ENCODE results near the gene NBEAL2. TPM values are rescaled to one million over a fixed set of nuclear protein-coding genes. Genes with fewer than 3 reads are reported as not detected.

NBEAL2 gene
- total RNA-seq, 4 donors from 2014 or later, result 4.1 to 8.7 (median 7.5) TPM

DNA sequence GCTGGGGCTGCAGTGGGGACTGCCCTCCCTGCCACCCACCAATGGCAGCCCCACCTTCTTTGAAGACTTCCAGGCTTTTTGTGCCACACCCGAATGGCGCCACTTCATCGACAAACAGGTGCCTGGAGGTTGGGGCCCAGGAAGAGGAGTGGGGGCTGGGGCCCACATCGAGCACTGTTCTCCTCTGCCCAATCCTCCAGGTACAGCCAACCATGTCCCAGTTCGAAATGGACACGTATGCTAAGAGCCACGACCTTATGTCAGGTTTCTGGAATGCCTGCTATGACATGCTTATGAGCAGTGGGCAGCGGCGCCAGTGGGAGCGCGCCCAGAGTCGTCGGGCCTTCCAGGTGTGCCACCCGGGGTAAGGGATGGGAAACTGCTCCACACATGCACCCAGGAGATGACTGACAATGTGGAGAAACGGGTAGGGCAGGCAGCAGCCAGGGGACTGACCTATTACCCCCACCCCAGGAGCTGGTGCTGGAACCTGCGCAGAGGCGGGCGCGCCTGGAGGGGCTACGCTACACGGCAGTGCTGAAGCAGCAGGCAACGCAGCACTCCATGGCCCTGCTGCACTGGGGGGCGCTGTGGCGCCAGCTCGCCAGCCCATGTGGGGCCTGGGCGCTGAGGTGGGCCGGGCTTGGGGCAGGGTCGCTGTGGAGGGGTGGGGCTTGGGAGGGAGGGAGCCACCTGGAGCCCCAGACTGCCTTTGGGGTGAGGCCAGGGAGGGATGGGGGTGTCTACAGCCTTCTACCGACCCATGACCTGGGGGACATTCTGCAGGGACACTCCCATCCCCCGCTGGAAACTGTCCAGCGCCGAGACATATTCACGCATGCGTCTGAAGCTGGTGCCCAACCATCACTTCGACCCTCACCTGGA, 22.9 kb downstream of the NBEAL2 start:
- intact Hi-C loops (cut with DNase I; ENCODE audit: low total_unique reads) (no loop called here), in situ Hi-C loops (cut with MboI; ENCODE audit: low sequenced_read_pairs in 4 of 4) (loop anchor here in 1 of 4 donors (25.0 kb wide), 1 partner anchor 315 kb away; the partner anchor contains the start of gene ALS2CL)
- no peaks in the 10 kb centered on the region for H3K9me3 ChIP-seq
- DNase-seq (no peak), ATAC-seq (no peak)
- H3K4me1 ChIP-seq, result no peaks in the 10 kb centered on the region
- no peak overlapping the region for H3K27ac ChIP-seq
- H3K27me3 ChIP-seq, result no peaks in the 10 kb centered on the region
- TF ChIP-seq POLR2A (IDR thresholded peaks at IDR 0.05), result no peak
- no peak for TF ChIP-seq CTCF (IDR thresholded peaks at IDR 0.05 in 4 of 5, conservative IDR thresholded peaks at IDR 0.05 in 1 of 5)
- no peak overlapping the region for H3K4me3 ChIP-seq
- H3K36me3 ChIP-seq, result peaks cover 0 to 29% of the 10 kb centered on the region in 2 donors

GRCh38 chr3:47003056-47003410, 23.6 kb downstream of the NBEAL2 start:
- no peak overlapping the region for H3K4me3 ChIP-seq
- H3K4me1 ChIP-seq, result no peaks in the 10 kb centered on the region
- H3K27ac ChIP-seq, result no peak overlapping the region
- intact Hi-C loops (cut with DNase I; ENCODE audit: low total_unique reads), result no loop called here
- TF ChIP-seq CTCF (IDR thresholded peaks at IDR 0.05 in 4 of 5, conservative IDR thresholded peaks at IDR 0.05 in 1 of 5) (no peak), POLR2A (IDR thresholded peaks at IDR 0.05) (no peak)
- ATAC-seq (no peak), DNase-seq (no peak)
- no peaks in the 10 kb centered on the region for H3K27me3 ChIP-seq
- H3K9me3 ChIP-seq, result no peaks in the 10 kb centered on the region
- H3K36me3 ChIP-seq, result peaks cover 0 to 29% of the 10 kb centered on the region in 2 donors
- in situ Hi-C loops (cut with MboI; ENCODE audit: low sequenced_read_pairs in 4 of 4), result loop anchor here in 1 of 4 donors (25.0 kb wide), 1 partner anchor 316 kb away; the partner anchor contains the start of gene ALS2CL

DNA sequence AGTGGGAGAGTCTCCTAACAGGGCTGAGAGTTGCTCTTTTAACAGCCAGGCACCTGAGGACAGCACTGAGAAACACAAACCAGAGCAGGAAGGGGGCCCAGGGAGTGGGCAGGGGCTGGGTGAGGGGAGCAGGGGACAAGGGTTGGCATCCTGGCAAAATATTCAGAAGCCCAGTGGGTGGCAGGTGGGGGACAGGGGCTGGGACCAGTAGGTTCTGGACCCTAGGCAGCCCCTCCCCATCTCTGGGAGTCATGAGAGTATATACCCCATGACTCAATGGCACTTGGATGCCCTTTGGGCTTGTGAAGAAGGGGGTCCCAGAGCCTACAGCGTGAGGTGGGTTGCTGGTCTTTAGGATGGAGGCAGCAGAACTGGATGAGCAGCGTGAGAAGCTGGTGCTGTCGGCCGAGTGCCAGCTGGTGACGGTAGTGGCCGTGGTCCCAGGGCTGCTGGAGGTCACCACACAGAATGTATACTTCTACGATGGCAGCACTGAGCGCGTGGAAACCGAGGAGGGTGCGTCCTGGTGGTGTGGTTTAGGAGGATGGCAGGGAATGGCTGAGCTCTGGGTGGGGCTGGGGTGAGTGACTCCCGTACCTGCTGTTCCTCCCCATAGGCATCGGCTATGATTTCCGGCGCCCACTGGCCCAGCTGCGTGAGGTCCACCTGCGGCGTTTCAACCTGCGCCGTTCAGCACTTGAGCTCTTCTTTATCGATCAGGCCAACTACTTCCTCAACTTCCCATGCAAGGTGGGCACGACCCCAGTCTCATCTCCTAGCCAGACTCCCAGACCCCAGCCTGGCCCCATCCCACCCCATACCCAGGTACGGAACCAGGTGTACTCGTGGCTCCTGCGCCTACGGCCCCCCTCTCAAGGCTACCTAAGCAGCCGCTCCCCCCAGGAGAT, 24.2 kb downstream of the NBEAL2 start:
- DNase-seq, result peak in 1 of 2 donors; percentile 8
- in situ Hi-C loops (cut with MboI; ENCODE audit: low sequenced_read_pairs in 4 of 4), result loop anchor here in 1 of 4 donors (25.0 kb wide), 1 partner anchor 316 kb away; the partner anchor contains the start of gene ALS2CL

More for the DNA sequence above, 24.2 kb downstream of the NBEAL2 start:
- TF ChIP-seq CTCF (IDR thresholded peaks at IDR 0.05 in 4 of 5, conservative IDR thresholded peaks at IDR 0.05 in 1 of 5), result no peak
- TF ChIP-seq POLR2A (IDR thresholded peaks at IDR 0.05), result no peak
- H3K4me3 ChIP-seq, result no peak overlapping the region
- no peak for ATAC-seq
- peaks cover 0 to 29% of the 10 kb centered on the region in 2 donors for H3K36me3 ChIP-seq
- no peak overlapping the region for H3K27ac ChIP-seq
- intact Hi-C loops (cut with DNase I; ENCODE audit: low total_unique reads), result no loop called here
- peaks cover 0 to 4% of the 10 kb centered on the region in 2 donors for H3K4me1 ChIP-seq
- H3K9me3 ChIP-seq, result no peaks in the 10 kb centered on the region
- H3K27me3 ChIP-seq, result no peaks in the 10 kb centered on the region

All from gastrocnemius medialis (tissue), 4 donors.